OCI-LY1 (cell line): Measurements from ENCODE around the gene MYO1E.

Source experiments
- H2AFZ ChIP-seq: fragments of 200-600 bp; sonication (generic), shearing (Covaris generic); 2 replicates; pipeline ENCODE4 v1.6.0; 2014; ENCODE audit warnings: antibody characterized with exemption, mild to moderate bottlenecking, low read length
- H3F3A ChIP-seq: fragments of 200-600 bp; sonication (generic), shearing (Covaris generic); 2 replicates; pipeline ENCODE4 v1.6.0; 2014; ENCODE audit warnings: mild to moderate bottlenecking, antibody characterized with exemption, low read length, moderate library complexity; ENCODE audit not compliant: insufficient read depth
- H3K27ac ChIP-seq: fragments of 200-600 bp; sonication (generic); 2 replicates; pipeline ENCODE4 v1.5.1; 2014; ENCODE audit warnings: low read length, mixed run types, mild to moderate bottlenecking, low read depth; ENCODE audit not compliant: poor library complexity, severe bottlenecking
- H3K27me3 ChIP-seq: fragments of 200-600 bp; sonication (generic); 2 replicates; pipeline ENCODE4 v1.6.0; 2014; ENCODE audit warnings: antibody characterized with exemption, mild to moderate bottlenecking, low read length, moderate library complexity; ENCODE audit not compliant: insufficient read depth
- H3K36me3 ChIP-seq: fragments of 200-600 bp; sonication (generic); 2 replicates; pipeline ENCODE4 v1.6.1; 2014; ENCODE audit warnings: mild to moderate bottlenecking, antibody characterized with exemption, low read length, moderate library complexity, mixed read lengths; ENCODE audit not compliant: insufficient read depth
- H3K4me1 ChIP-seq: fragments of 200-600 bp; sonication (generic); 2 replicates; pipeline ENCODE4 v1.5.1; 2014; ENCODE audit warnings: mild to moderate bottlenecking, low read length, moderate library complexity; ENCODE audit not compliant: insufficient read depth, severe bottlenecking
- H3K4me2 ChIP-seq: fragments of 200-600 bp; sonication (generic), shearing (Covaris generic); 2 replicates; pipeline ENCODE4 v1.6.1; 2014; ENCODE audit warnings: low read length
- H3K4me3 ChIP-seq: fragments of 200-600 bp; sonication (generic); 2 replicates; pipeline ENCODE4 v1.5.1; 2014; ENCODE audit warnings: low read length, low read depth, mild to moderate bottlenecking, mixed read lengths; ENCODE audit not compliant: poor library complexity, severe bottlenecking
- H3K79me2 ChIP-seq: fragments of 200-600 bp; shearing (Covaris generic); 2 replicates; pipeline ENCODE4 v1.6.1; 2016; ENCODE audit warnings: mixed run types, low read length, mixed read lengths; ENCODE audit not compliant: insufficient read depth
- H3K9ac ChIP-seq: fragments of 200-600 bp; sonication (generic), shearing (Covaris generic); 2 replicates; pipeline ENCODE4 v1.6.1; 2014; ENCODE audit warnings: mild to moderate bottlenecking, low read length, mixed read lengths
- H3K9me2 ChIP-seq: fragments of 200-600 bp; sonication (generic), shearing (Covaris generic); 2 replicates; pipeline ENCODE4 v1.6.1; 2014; ENCODE audit warnings: low read depth, mild to moderate bottlenecking, low read length, mixed read lengths
- H3K9me3 ChIP-seq: fragments of 200-600 bp; shearing (Covaris generic); 2 replicates; pipeline ENCODE4 v1.6.1; 2014; ENCODE audit warnings: low read length, mixed read lengths
- H4K20me1 ChIP-seq: fragments of 200-600 bp; sonication (generic), shearing (Covaris generic); 2 replicates; pipeline ENCODE4 v1.6.0; 2016; ENCODE audit warnings: mild to moderate bottlenecking, low read length; ENCODE audit not compliant: insufficient read depth
- CTCF ChIP-seq: fragments of 200-600 bp; sonication (generic), shearing (Covaris generic); IDR thresholded peaks from 2 replicates; pipeline ENCODE4 v1.5.1; 2017; ENCODE audit warnings: mild to moderate bottlenecking, antibody characterized with exemption, low read length, moderate library complexity, mixed read lengths
- EZH2 ChIP-seq: fragments of 200-600 bp; sonication (generic), shearing (Covaris generic); IDR thresholded peaks from 2 replicates; pipeline ENCODE4 v1.8.0; 2017; ENCODE audit warnings: borderline replicate concordance, mixed run types, mild to moderate bottlenecking, antibody characterized with exemption, low read length, moderate library complexity, mixed read lengths

MYO1E gene

GRCh38 chr15:59218710-59219109 lies 154.0 kb downstream of the MYO1E start:
- no peaks in the 10 kb centered on the region for H4K20me1 ChIP-seq
- no peaks in the 10 kb centered on the region for H3K9me2 ChIP-seq
- H3K4me3 ChIP-seq: no peak overlapping the region
- no peaks in the 10 kb centered on the region for H3K4me1 ChIP-seq
- H3F3A ChIP-seq: no peaks in the 10 kb centered on the region
- no peaks in the 10 kb centered on the region for H3K9me3 ChIP-seq
- H3K79me2 ChIP-seq: no peaks in the 10 kb centered on the region
- H3K27ac ChIP-seq: no peak overlapping the region
- no peaks in the 10 kb centered on the region for H3K27me3 ChIP-seq
- no peak overlapping the region for H2AFZ ChIP-seq
- H3K4me2 ChIP-seq: no peak overlapping the region
- no peak for TF ChIP-seq CTCF
- TF ChIP-seq EZH2: no peak
- no peak overlapping the region for H3K9ac ChIP-seq
- H3K36me3 ChIP-seq: peaks cover 89% of the 10 kb centered on the region

- Histone ChIP-seq H3F3A (no peaks in the 10 kb centered on the region), H3K36me3 (peaks cover 86% of the 10 kb centered on the region)
Measured at GRCh38 chr15:59217876-59218498, 154.7 kb downstream of the MYO1E start.

DNA sequence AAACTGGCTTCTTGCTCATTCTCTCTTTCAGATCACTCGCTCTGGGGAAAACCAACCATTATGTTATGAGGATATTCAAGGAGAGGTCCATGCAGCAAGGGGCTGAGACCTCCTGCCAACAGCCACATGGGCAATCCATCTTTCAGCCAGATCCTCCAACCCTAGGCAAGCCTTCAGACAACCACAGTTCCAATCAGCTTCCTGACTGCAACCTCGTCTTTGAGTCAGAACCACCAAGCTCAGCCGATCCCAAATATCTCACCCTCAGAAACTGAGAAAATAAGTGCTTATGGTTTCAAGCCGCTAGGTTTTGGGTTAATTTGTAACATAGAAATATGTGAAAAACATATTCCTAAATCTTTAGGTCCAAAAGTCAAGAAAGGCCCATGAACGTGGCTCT lies 155.8 kb downstream of the MYO1E start:
- no peaks in the 10 kb centered on the region for H4K20me1 ChIP-seq
- TF ChIP-seq CTCF (no peak), EZH2 (no peak)
- H3K4me2 ChIP-seq: no peak overlapping the region
- no peak overlapping the region for H3K9ac ChIP-seq
- no peak overlapping the region for H3K4me3 ChIP-seq
- peaks cover 84% of the 10 kb centered on the region for H3K36me3 ChIP-seq
- no peaks in the 10 kb centered on the region for H3F3A ChIP-seq
- no peaks in the 10 kb centered on the region for H3K79me2 ChIP-seq
- H3K27ac ChIP-seq: no peak overlapping the region
- no peaks in the 10 kb centered on the region for H3K27me3 ChIP-seq
- no peak overlapping the region for H2AFZ ChIP-seq
- H3K4me1 ChIP-seq: no peaks in the 10 kb centered on the region
- no peaks in the 10 kb centered on the region for H3K9me3 ChIP-seq
- H3K9me2 ChIP-seq: no peaks in the 10 kb centered on the region

More at GRCh38 chr15:59217876-59218498, 154.7 kb downstream of the MYO1E start:
- Histone ChIP-seq H3K4me1 (no peaks in the 10 kb centered on the region), H3K9me2 (no peaks in the 10 kb centered on the region), H2AFZ (no peak overlapping the region), H3K27me3 (no peaks in the 10 kb centered on the region), H3K4me2 (no peak overlapping the region), H3K4me3 (no peak overlapping the region), H3K79me2 (no peaks in the 10 kb centered on the region), H3K9me3 (no peaks in the 10 kb centered on the region), H4K20me1 (no peaks in the 10 kb centered on the region), H3K27ac (no peak overlapping the region), H3K9ac (no peak overlapping the region)
- no peak for TF ChIP-seq CTCF
- no peak for TF ChIP-seq EZH2
